Measurements from ENCODE around the gene KCNJ15.

KCNJ15 gene

DNA sequence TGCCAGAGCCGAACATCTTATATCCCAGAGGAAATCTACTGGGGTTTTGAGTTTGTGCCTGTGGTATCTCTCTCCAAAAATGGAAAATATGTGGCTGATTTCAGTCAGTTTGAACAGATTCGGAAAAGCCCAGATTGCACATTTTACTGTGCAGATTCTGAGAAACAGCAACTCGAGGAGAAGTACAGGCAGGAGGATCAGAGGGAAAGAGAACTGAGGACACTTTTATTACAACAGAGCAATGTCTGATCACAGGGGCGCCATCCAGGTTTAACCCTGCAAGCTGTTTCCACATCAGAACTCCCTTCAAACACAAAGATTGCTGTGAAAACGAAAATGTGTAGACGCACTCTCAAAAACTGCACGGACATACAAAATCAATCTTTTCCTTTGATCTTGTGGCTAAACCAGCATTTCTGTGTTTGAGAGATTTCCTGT lies 43.4 kb downstream of the KCNJ15 start:
- DNase-seq, result no peak

DNA sequence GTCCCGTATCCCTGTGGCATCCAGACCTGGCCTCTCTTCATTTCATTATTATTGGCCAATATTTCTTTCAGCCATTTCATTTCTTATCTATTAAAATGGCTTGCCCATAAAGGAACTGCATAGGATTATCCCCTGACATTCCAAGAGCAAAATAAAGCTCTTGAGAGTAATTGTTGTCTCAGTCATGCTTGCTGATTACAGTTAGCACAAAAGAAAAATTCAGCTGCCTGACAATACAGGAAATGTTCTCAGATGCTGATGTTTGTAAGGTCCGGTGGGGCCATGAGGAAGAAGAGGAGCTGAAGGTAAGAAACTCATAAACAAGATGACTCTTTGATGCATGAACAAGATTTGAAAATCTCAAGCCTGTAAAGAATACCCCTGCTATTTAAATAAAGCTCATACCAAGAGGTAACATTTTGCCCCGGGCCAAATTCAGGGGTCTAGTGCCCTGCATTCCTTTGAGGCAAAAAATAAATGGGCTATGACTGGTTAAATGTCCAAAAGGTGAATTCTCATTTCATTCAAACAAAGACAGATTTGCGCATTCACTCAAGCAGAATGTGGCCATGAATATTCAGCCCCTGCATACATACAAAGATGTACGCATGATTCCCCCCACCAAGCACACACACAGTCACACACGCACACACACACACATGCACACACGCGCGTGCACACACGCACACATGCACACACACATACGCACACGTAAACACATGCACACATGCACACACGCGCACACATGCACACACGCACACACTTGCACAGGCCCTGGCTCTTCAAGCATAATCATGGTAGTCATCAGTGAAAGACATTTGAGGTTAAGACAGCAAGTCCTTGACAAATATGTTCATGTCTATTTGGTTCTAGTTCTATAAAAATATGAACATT lies 44.8 kb downstream of the KCNJ15 start:
- no peak for DNase-seq

- DNase-seq, result no peak
Observed at GRCh38 chr21:38303300-38303699, 46.5 kb downstream of the KCNJ15 start.

DNA sequence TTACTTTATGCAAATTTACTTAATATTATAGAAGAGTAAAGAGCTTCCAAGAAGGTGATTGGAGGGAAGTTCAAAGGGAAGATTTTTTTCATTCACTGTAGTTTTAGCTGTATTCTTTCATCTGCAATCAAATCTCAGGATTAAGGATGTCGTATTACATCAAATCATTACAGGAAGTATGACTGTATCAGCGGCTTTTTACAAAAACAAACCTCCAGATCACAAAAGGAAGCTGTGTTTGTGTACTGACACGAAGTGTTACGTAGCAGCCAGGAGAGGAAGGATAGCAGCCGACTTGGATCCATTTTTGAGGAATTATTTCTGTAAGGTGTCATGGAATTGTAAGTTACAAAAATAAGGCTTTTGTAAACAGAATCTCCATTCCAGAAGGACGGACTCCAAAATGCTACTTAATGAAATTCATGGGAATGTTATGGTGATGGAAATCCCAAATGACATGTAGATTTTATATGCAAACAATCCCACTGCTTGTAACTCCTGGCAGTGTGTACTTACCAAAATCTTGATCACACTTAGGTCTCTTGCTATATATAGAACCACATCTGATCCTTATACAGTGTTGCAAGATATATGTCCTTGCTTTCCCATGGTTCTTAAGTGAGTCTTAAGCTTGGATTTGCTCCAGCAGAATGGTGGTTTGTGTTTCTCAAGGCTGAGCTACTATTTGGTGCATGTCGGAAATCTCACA lies 49.8 kb downstream of the KCNJ15 start:
- DNase-seq, result no peak

GRCh38 chr21:38307771-38308531 lies 51.2 kb downstream of the KCNJ15 start:
- DNase-seq, result no peak

GRCh38 chr21:38308532-38309119 lies 51.8 kb downstream of the KCNJ15 start:
- DNase-seq, result no peak

GRCh38 chr21:38310646-38311485 lies 54.1 kb downstream of the KCNJ15 start:
- DNase-seq, result peak; percentile 20 to 81 (median 66)

GRCh38 chr21:38311765-38312164 lies 55.0 kb downstream of the KCNJ15 start:
- DNase-seq, result peak in 1 of 3 experiments; percentile 69

GRCh38 chr21:38312822-38313221 lies 56.0 kb downstream of the KCNJ15 start:
- DNase-seq, result peak in 1 of 3 experiments; percentile 10

DNA sequence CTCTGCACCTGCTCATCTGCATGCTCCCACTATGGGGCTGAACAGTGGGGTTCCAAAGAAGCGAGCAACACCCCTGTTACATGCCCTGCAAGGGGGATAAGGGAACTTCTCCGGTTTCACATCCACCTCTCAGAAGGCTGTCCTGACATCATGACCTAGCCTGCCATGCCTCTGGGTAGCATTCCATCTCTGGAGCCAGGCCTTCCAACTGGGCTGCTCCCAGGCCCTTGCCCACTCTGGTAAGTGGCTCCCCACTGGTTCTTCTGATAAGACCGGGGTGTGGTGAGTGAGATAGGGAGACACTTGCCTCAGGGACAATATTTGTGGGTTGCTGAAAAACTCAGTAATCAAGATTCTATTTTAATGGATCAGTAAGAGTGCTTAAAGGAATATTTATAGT lies 57.8 kb downstream of the KCNJ15 start:
- DNase-seq, result no peak

GRCh38 chr21:38315122-38315521 lies 58.3 kb downstream of the KCNJ15 start:
- no peak for DNase-seq

DNA sequence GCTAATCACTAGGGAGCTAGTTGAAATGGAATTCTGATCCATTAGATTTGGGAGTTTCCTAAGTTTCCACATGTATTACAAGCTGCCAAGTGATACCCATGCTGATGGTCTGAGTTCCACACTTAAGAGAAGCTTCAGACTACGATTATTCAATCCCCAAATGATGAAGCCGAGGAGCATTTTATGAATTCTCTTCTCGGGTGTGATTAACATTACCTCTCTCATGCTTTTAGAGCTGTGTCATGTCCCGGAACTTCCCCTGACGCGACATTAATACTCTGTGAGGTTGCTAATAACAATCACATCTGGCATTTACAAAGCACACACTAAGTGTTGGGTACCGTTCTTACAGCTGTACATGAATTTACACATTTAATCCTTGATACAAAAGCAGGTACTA lies 63.0 kb downstream of the KCNJ15 start:
- DNase-seq, result no peak

DNA sequence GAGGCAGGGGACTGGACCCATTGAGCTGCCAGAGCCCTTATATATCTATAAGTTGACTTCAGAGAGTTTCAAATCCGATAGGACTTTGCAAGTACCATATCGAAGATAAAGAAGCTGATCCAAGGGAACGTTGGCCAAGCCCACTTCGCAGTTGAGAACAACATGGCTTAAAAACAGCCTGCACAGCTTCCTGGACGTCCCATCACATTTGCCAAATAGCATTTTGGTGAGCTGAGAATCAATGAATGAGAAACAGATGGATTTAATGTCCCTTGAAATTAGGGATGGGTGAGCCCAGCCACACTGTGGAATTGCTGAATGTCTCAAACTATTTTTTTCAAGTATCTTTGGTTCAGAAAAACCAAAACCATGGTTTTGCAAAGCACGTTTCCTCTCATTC lies 64.8 kb downstream of the KCNJ15 start:
- DNase-seq, result no peak

DNA sequence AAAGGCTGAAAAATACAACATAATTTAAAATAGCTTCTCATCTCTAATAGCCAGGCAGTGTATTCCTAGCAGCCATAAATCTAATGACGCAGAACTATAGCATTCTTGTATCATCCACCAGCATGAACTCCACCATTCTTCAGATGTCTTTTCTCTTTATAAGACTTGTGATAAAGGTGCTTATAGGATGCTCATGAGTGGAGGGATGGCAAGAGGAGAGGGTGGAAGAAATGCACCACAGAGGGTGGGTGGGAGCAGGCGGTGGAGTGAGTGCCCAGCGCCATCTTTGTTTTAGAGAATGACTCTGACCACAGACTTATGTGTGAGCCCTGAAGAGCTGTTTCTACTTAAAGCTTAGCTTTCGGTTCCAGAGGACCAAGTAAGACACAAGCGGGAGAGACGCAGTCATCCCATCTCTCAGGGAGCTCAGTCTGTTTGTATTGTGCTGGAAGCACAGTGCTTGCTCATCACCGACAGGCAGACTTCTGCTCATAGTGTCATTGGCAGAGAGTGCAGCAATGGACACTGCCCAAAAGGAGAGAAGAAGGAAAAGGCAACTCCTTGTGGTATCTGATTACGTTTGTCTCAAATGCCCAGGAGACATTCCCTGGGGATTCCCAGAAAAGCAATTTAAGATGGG lies 65.6 kb downstream of the KCNJ15 start:
- DNase-seq, result no peak

GRCh38 chr21:38323721-38324531 lies 67.1 kb downstream of the KCNJ15 start:
- no peak for DNase-seq

GRCh38 chr21:38325216-38325615 lies 68.4 kb downstream of the KCNJ15 start:
- no peak for DNase-seq

- DNase-seq, result no peak
Observed at GRCh38 chr21:38325731-38326420, 69.1 kb downstream of the KCNJ15 start.

DNA sequence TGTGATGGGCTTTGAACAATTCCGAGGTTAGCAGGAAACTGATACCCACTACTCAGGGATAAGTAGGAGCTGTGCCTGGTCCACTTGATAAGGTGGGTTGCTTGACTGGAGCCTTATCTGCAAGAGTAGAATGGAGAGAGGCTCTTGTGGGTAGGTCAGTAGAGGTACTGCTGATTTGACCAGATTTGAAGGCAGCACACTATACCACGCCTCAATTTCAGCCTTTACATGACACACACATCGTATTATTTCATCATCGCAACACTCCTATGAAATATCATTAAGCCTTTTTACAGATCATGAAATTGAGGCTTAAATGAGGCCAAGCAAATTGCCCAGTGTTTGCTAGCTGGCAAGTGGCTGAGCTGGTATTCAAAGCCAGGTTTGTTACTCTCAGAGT lies 69.6 kb downstream of the KCNJ15 start:
- DNase-seq, result no peak

GRCh38 chr21:38326899-38327298 lies 70.1 kb downstream of the KCNJ15 start:
- peak in 1 of 3 experiments; percentile 22 for DNase-seq

GRCh38 chr21:38327984-38328383 lies 71.2 kb downstream of the KCNJ15 start:
- no peak for DNase-seq
